Adipose tissue (tissue), 3 donors: ENCODE data around the gene SLC6A8. TPM values are rescaled to one million over a fixed set of nuclear protein-coding genes. Genes with fewer than 3 reads are reported as not detected.
"Not testable (repeated sequence)": the region's sequence is repeated elsewhere in the genome, so short reads cannot be mapped to it uniquely, and the experiment has no call there.

ENCODE experiments used
- H3K27ac ChIP-seq: one replicate; pipeline ENCODE4 v1.5.1; 2013; ENCODE audit warnings: low read depth, low read length
- WGBS, 3 donors: extraction: QIAGEN DNeasy Blood & Tissue Kit; methylation state at CpG; one replicate each; pipeline ENCODE4 v1.1.7; 2013; 5-methylcytosine and 5-hydroxymethylcytosine counted together
- polyA plus RNA-seq, 3 donors: library from polyadenylated mRNA; stranded (reverse); fragments of 200-250 nt; gene quantifications; one replicate each; pipeline ENCODE4 v1.2.3, GENCODE V29; 2013
- donor health status: healthy with polysubstance abuse.
- donor health status: Bipolar disorder and iron deficiency.
- donor health status: healthy.

The SLC6A8 gene
- polyA plus RNA-seq, 3 donors = 14.7 to 61.0 (median 20.0) TPM

GRCh38 chrX:153736071-153736820 is 48.5 kb downstream of the SLC6A8 start:
- no peak overlapping the region for H3K27ac ChIP-seq
- WGBS, 3 donors = 86 to 93% (median 93%) methylated on average over 20 to 30 of the region's 30 CpGs

GRCh38 chrX:153736871-153737441 is 49.2 kb downstream of the SLC6A8 start:
- WGBS, 3 donors = 72 to 90% (median 86%) methylated on average over 12 to 15 of the region's 15 CpGs
- H3K27ac ChIP-seq = no peak overlapping the region

- H3K27ac ChIP-seq = no peak overlapping the region
- 93 to 98% (median 96%) methylated on average over 8 to 27 of the region's 27 CpGs for WGBS, 3 donors
Observed at GRCh38 chrX:153738056-153738605, 50.4 kb downstream of the SLC6A8 start.

- 84 to 91% (median 88%) methylated on average over 22 to 29 of the region's 29 CpGs for WGBS, 3 donors
Observed at GRCh38 chrX:153739754-153740486, 52.2 kb downstream of the SLC6A8 start.

GRCh38 chrX:153740631-153741222 is 53.0 kb downstream of the SLC6A8 start:
- 86 to 94% (median 87%) methylated on average over 3 to 16 of the region's 16 CpGs for WGBS, 3 donors
- H3K27ac ChIP-seq = no peak overlapping the region

More at GRCh38 chrX:153739754-153740486, 52.2 kb downstream of the SLC6A8 start:
- no peak overlapping the region for H3K27ac ChIP-seq

- 71 to 86% (median 81%) methylated on average over 10 to 14 of the region's 14 CpGs for WGBS, 3 donors
- H3K27ac ChIP-seq = no peak overlapping the region
Observed at GRCh38 chrX:153741446-153741845, 53.7 kb downstream of the SLC6A8 start.

- 95 to 100% (median 96%) methylated on average over 6 to 14 of the region's 14 CpGs for WGBS, 3 donors
- not testable (repeated sequence) for H3K27ac ChIP-seq
Observed at GRCh38 chrX:153742111-153742510, 54.4 kb downstream of the SLC6A8 start.

GRCh38 chrX:153742796-153743467 is 55.2 kb downstream of the SLC6A8 start:
- not testable (repeated sequence) for H3K27ac ChIP-seq
- 69 to 76% (median 76%) methylated on average over 12 to 32 of the region's 32 CpGs for WGBS, 3 donors

- not testable (repeated sequence) for H3K27ac ChIP-seq
- 38 to 58% (median 51%) methylated on average over 9 to 30 of the region's 35 CpGs for WGBS, 3 donors
Observed at GRCh38 chrX:153743468-153744209, 55.9 kb downstream of the SLC6A8 start.

- H3K27ac ChIP-seq = no peak overlapping the region
- 16 to 28% (median 20%) methylated on average over 22 to 38 of the region's 38 CpGs for WGBS, 3 donors
Observed at GRCh38 chrX:153744210-153745066, 56.7 kb downstream of the SLC6A8 start.

- H3K27ac ChIP-seq = not testable (repeated sequence)
- WGBS, 3 donors = 26 to 62% (median 34%) methylated on average over 7 to 12 of the region's 12 CpGs
Observed at GRCh38 chrX:153745067-153745433, 57.3 kb downstream of the SLC6A8 start.

Other genes with a start within 250 kb of the SLC6A8 start
- gene TREX2, start 241.9 kb upstream of the SLC6A8 start, polyA plus RNA-seq = under 1 TPM; 0.46 to 0.90 (median 0.56) TPM
- gene HAUS7, start 217.3 kb upstream of the SLC6A8 start, polyA plus RNA-seq = 10 to 100 TPM in 2 of 3 donors, 1 to 10 TPM in 1; 9.0 to 54.8 (median 22.3) TPM
- 10 to 100 TPM; 10.4 to 58.4 (median 37.1) TPM for gene BGN, start 192.9 kb upstream of the SLC6A8 start, polyA plus RNA-seq
- under 1 TPM in 1 of 3 donors, not detected in 2; 0.02 TPM for gene ATP2B3, start 170.3 kb upstream of the SLC6A8 start, polyA plus RNA-seq
- 10 to 100 TPM; 19.3 to 26.9 (median 22.3) TPM for gene CCNQ, start 88.8 kb upstream of the SLC6A8 start, polyA plus RNA-seq
- 1 to 10 TPM in 1 of 3 donors, under 1 TPM in 1, not detected in 1; 0.07 to 1.0 TPM for gene DUSP9, start 40.7 kb upstream of the SLC6A8 start, polyA plus RNA-seq
- 1 to 10 TPM in 2 of 3 donors, under 1 TPM in 1; 0.64 to 1.5 (median 1.5) TPM for gene PNCK, start 14.1 kb upstream of the SLC6A8 start, polyA plus RNA-seq
- 100 to 1,000 TPM; 151 to 640 (median 216) TPM for gene BCAP31, start 36.5 kb downstream of the SLC6A8 start, polyA plus RNA-seq
- gene ABCD1, start 36.9 kb downstream of the SLC6A8 start, polyA plus RNA-seq = 10 to 100 TPM in 1 of 3 donors, 1 to 10 TPM in 2; 7.5 to 29.9 (median 9.6) TPM
- gene PLXNB3, start 76.3 kb downstream of the SLC6A8 start, polyA plus RNA-seq = 1 to 10 TPM; 3.4 to 9.1 (median 8.3) TPM
- under 1 TPM; 0.23 to 0.67 (median 0.30) TPM for gene SRPK3, start 93.1 kb downstream of the SLC6A8 start, polyA plus RNA-seq
- gene IDH3G, start 106.4 kb downstream of the SLC6A8 start, polyA plus RNA-seq = 10 to 100 TPM; 34.9 to 81.0 (median 51.6) TPM
- gene SSR4, start 106.7 kb downstream of the SLC6A8 start, polyA plus RNA-seq = 100 to 1,000 TPM; 283 to 679 (median 378) TPM
- 1 to 10 TPM; 1.5 to 2.7 (median 2.1) TPM for gene PDZD4, start 142.6 kb downstream of the SLC6A8 start, polyA plus RNA-seq
- gene L1CAM, start 198.2 kb downstream of the SLC6A8 start, polyA plus RNA-seq = 1 to 10 TPM; 1.3 to 1.8 (median 1.5) TPM
- gene AVPR2, start 216.7 kb downstream of the SLC6A8 start, polyA plus RNA-seq = 1 to 10 TPM; 1.3 to 7.1 (median 5.9) TPM
- gene ARHGAP4, start 238.3 kb downstream of the SLC6A8 start, polyA plus RNA-seq = 100 to 1,000 TPM in 1 of 3 donors, 10 to 100 TPM in 1, 1 to 10 TPM in 1; 9.9 to 106 (median 43.6) TPM
- gene NAA10, start 247.1 kb downstream of the SLC6A8 start, polyA plus RNA-seq = 100 to 1,000 TPM in 1 of 3 donors, 10 to 100 TPM in 2; 68.6 to 169 (median 98.6) TPM